Measurements from ENCODE around the gene SCN9A.

DNA sequence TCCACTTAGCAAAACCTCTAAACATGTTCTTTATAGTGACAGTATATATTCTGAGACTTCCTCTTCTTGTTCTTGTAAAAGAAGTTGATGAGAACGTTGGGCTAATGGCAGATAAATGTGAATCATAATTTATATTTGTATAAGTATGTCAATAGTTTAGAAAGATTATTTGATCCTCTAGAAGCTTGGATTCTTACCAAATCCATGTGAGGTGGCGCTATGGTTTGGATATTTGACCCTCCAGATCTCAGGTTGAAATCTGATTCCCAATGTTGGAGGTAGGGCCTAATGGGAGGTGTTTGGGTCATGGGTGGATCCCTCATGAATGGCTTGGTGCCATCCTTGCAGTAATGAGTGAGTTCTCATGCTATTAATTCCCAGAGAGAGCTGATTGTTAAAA lies 218.2 kb downstream of the SCN9A start:
- TF ChIP-seq, protein P1, sequence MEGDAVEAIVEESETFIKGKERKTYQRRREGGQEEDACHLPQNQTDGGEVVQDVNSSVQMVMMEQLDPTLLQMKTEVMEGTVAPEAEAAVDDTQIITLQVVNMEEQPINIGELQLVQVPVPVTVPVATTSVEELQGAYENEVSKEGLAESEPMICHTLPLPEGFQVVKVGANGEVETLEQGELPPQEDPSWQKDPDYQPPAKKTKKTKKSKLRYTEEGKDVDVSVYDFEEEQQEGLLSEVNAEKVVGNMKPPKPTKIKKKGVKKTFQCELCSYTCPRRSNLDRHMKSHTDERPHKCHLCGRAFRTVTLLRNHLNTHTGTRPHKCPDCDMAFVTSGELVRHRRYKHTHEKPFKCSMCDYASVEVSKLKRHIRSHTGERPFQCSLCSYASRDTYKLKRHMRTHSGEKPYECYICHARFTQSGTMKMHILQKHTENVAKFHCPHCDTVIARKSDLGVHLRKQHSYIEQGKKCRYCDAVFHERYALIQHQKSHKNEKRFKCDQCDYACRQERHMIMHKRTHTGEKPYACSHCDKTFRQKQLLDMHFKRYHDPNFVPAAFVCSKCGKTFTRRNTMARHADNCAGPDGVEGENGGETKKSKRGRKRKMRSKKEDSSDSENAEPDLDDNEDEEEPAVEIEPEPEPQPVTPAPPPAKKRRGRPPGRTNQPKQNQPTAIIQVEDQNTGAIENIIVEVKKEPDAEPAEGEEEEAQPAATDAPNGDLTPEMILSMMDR (IDR thresholded peaks at IDR 0.05; ENCODE audit: insufficient read depth, low read depth, low read length), result no peak
- no peak for TF ChIP-seq EZH2 (IDR thresholded peaks at IDR 0.05; ENCODE audit: insufficient read depth, low read length)
